Measurements from ENCODE around the gene KIAA1549. TPM values are rescaled to one million over a fixed set of nuclear protein-coding genes. Genes with fewer than 3 reads are reported as not detected.

Gene KIAA1549
- total and polyA plus RNA-seq, 2 of the 4 experiments (the other 2 are of a cell fraction), result 1.3 to 3.3 TPM

DNA sequence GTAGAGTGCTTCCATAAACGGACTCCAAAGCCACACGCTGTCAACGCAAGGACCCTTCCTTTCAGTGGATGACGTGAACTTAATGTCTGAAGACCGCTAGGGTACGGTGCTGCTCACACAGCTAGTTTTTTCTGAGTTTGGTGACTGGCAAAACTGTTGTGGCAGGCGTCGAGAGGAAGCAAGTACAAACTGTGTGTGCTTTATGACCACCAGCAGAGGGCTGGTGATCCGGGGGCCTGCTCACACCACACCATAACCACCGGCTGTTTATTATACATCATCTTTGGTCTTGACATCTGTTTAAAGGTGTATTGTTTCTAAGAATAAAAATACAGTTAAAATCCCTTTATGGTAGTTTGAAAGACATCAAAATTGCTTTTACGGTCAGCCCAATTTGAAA is 146.1 kb downstream of the KIAA1549 start:
- Histone ChIP-seq H4K91ac (ENCODE audit: insufficient read depth, low read depth, low read length) (no peak overlapping the region), H3K9me1 (ENCODE audit: insufficient read depth, low read length) (0 out of 2 replicates have a peak, but pooled peaks cover 3% of the 10 kb centered on the region), H3K18ac (ENCODE audit: low read depth, low read length) (no peak overlapping the region), H3K4me3 (ENCODE audit: insufficient read depth, low read depth, low read length) (no peak overlapping the region), H3K79me1 (ENCODE audit: low read depth in 1 of 2, low read length in 2 of 2) (no peaks in the 10 kb centered on the region), H2AK5ac (ENCODE audit: low read depth, low read length) (no peak overlapping the region), H3K4me2 (ENCODE audit: low read depth, low read length) (no peak overlapping the region), H4K20me1 (ENCODE audit: insufficient read depth, low read length) (no peaks in the 10 kb centered on the region), H3K4me1 (ENCODE audit: control insufficient read depth, insufficient read depth, low read length) (no peaks in the 10 kb centered on the region), H2BK15ac (ENCODE audit: low read depth, low read length) (no peak overlapping the region), H2BK20ac (ENCODE audit: low read depth, low read length) (no peak overlapping the region), H4K8ac (ENCODE audit: low read depth in 2 of 2, low read length in 2 of 2) (no peak overlapping the region), H3K36me3 (ENCODE audit: control insufficient read depth, insufficient read depth, low read length) (no peaks in the 10 kb centered on the region), H2AK9ac (replicated peaks; ENCODE audit: low read depth, low read length, poor library complexity) (no peak overlapping the region), H3K56ac (ENCODE audit: extremely low read depth, insufficient read depth, low read length) (no peak overlapping the region), H2BK120ac (ENCODE audit: low read depth, low read length) (no peak overlapping the region), H2AFZ (replicated peaks; ENCODE audit: low read length, poor library complexity) (no peak overlapping the region), H3K23ac (ENCODE audit: low read depth, low read length) (no peak overlapping the region), H3K27ac (ENCODE audit: insufficient read depth, low read length) (no peak overlapping the region), H3K4ac (ENCODE audit: low read depth, low read length) (no peak overlapping the region), H3K27me3 (ENCODE audit: control insufficient read depth, insufficient read depth, low read length) (no peaks in the 10 kb centered on the region), H3K9me3 (ENCODE audit: control insufficient read depth, insufficient read depth, low read length) (no peaks in the 10 kb centered on the region), H4K5ac (ENCODE audit: low read depth, low read length) (no peak overlapping the region), H3K14ac (replicated peaks; ENCODE audit: low read depth, low read length) (no peak overlapping the region), H3K9ac (ENCODE audit: low read depth, low read length) (no peak overlapping the region), H2BK5ac (ENCODE audit: low read depth, low read length, poor library complexity, severe bottlenecking) (no peak overlapping the region)
- TF ChIP-seq CEBPB (IDR thresholded peaks at IDR 0.05; ENCODE audit: low read depth, low read length), result no peak
- no peak for TF ChIP-seq RCOR1 (IDR thresholded peaks at IDR 0.05; ENCODE audit: insufficient replicate concordance, low read length)
- TF ChIP-seq FOS (IDR thresholded peaks at IDR 0.05; ENCODE audit: low read depth, low read length), result no peak
- TF ChIP-seq RAD21 (IDR thresholded peaks at IDR 0.05; ENCODE audit: low read length), result no peak
- TF ChIP-seq SMC3 (IDR thresholded peaks at IDR 0.05; ENCODE audit: low read depth, low read length), result no peak
- no peak for TF ChIP-seq BHLHE40 (IDR thresholded peaks at IDR 0.05; ENCODE audit: low read depth, low read length)
- no peak for TF ChIP-seq ELK1 (IDR thresholded peaks at IDR 0.05; ENCODE audit: borderline replicate concordance, low read depth, low read length)
- TF ChIP-seq, protein P1, sequence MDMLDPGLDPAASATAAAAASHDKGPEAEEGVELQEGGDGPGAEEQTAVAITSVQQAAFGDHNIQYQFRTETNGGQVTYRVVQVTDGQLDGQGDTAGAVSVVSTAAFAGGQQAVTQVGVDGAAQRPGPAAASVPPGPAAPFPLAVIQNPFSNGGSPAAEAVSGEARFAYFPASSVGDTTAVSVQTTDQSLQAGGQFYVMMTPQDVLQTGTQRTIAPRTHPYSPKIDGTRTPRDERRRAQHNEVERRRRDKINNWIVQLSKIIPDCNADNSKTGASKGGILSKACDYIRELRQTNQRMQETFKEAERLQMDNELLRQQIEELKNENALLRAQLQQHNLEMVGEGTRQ (IDR thresholded peaks at IDR 0.05; ENCODE audit: low read depth, low read length), result no peak
- TF ChIP-seq MAZ (IDR thresholded peaks at IDR 0.05; ENCODE audit: borderline replicate concordance, low read depth, low read length), result no peak
- TF ChIP-seq POLR2A (IDR thresholded peaks at IDR 0.05; ENCODE audit: low read depth, low read length), result no peak
- no peak for TF ChIP-seq CHD1 (IDR thresholded peaks at IDR 0.05; ENCODE audit: low read depth, low read length)
- TF ChIP-seq, protein P2, sequence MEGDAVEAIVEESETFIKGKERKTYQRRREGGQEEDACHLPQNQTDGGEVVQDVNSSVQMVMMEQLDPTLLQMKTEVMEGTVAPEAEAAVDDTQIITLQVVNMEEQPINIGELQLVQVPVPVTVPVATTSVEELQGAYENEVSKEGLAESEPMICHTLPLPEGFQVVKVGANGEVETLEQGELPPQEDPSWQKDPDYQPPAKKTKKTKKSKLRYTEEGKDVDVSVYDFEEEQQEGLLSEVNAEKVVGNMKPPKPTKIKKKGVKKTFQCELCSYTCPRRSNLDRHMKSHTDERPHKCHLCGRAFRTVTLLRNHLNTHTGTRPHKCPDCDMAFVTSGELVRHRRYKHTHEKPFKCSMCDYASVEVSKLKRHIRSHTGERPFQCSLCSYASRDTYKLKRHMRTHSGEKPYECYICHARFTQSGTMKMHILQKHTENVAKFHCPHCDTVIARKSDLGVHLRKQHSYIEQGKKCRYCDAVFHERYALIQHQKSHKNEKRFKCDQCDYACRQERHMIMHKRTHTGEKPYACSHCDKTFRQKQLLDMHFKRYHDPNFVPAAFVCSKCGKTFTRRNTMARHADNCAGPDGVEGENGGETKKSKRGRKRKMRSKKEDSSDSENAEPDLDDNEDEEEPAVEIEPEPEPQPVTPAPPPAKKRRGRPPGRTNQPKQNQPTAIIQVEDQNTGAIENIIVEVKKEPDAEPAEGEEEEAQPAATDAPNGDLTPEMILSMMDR (conservative IDR thresholded peaks at IDR 0.05; ENCODE audit: low read depth, low read length), result no peak
- no peak for TF ChIP-seq NFE2L2 (IDR thresholded peaks at IDR 0.05; ENCODE audit: low read depth, low read length)
- no peak for TF ChIP-seq MXI1 (IDR thresholded peaks at IDR 0.05; ENCODE audit: borderline replicate concordance, low read depth, low read length)
- TF ChIP-seq MAFK (IDR thresholded peaks at IDR 0.05; ENCODE audit: low read depth, low read length), result no peak
- no peak for TF ChIP-seq RFX5 (IDR thresholded peaks at IDR 0.05; ENCODE audit: low read depth, low read length)
- ChIA-PET POLR2A (ENCODE audit: unreplicated experiment) (no interaction called here), CTCF (no interaction called here)
- ATAC-seq (ENCODE audit: low read depth) (no peak), DNase-seq (no peak)
- in situ Hi-C loops (cut with MboI; ENCODE audit: low sequenced_read_pairs) (no loop called here), intact Hi-C loops (cut with micrococcal nuclease) (no loop called here), dilution Hi-C loops (cut with HindIII; ENCODE audit: low sequenced_read_pairs, unreplicated experiment) (no loop called here)
- BruUV-seq (replicated peaks), result no TSS peak
- 97% methylated on average over 5 of the region's 11 CpGs; no CpG with 5 or more reads in 1 of the 2 experiments for WGBS, 2 experiments (ENCODE audit: extremely low coverage in 2 of 2, insufficient read length in 1 of 2)
